NT2/D1 (cell line): ENCODE results near the gene FBXW11.

Experiments used
- SUZ12 ChIP-seq: IDR thresholded peaks from 2 replicates; pipeline ENCODE4 v1.6.1; 2011; ENCODE audit not compliant: insufficient read length, insufficient read depth; ENCODE audit errors: extremely low read depth
- YY1 ChIP-seq: IDR thresholded peaks from 2 replicates; pipeline ENCODE4 v1.6.1; 2011; ENCODE audit not compliant: insufficient read length, insufficient read depth
- ZNF274 ChIP-seq: IDR thresholded peaks from 2 replicates; pipeline ENCODE4 v1.6.1; 2011; ENCODE audit warnings: mild to moderate bottlenecking, low read depth, low read length

GRCh38 chr5:171869956-171870355 lies 136.5 kb downstream of the FBXW11 start:
- TF ChIP-seq YY1, result no peak
- no peak for TF ChIP-seq ZNF274
- no peak for TF ChIP-seq SUZ12
